Left ventricle myocardium inferior (tissue), 1 donor: ENCODE results near the gene HES7. TPM values are rescaled to one million over a fixed set of nuclear protein-coding genes. Genes with fewer than 3 reads are reported as not detected.
"Not testable (repeated sequence)": the region's sequence is repeated elsewhere in the genome, so short reads cannot be mapped to it uniquely, and the experiment has no call there.

Experiments used
- DNase-seq: peaks from one replicate; pipeline ENCODE4 v3.0.0-alpha.2; 2020
- H3K27ac ChIP-seq: fragments of 200-600 bp; replicated peaks from 2 replicates; pipeline ENCODE4 v1.8.0; 2021
- H3K27me3 ChIP-seq: fragments of 200-600 bp; 2 replicates; pipeline ENCODE4 v1.8.0; 2021; ENCODE audit warnings: low read depth
- H3K36me3 ChIP-seq: fragments of 200-600 bp; 2 replicates; pipeline ENCODE4 v1.8.0; 2021
- H3K4me1 ChIP-seq: fragments of 200-600 bp; 2 replicates; pipeline ENCODE4 v1.8.0; 2021
- H3K4me3 ChIP-seq: fragments of 200-600 bp; 2 replicates; pipeline ENCODE4 v1.8.0; 2021; ENCODE audit warnings: mild to moderate bottlenecking, moderate library complexity
- H3K9me3 ChIP-seq: fragments of 200-600 bp; replicated peaks from 2 replicates; pipeline ENCODE4 v1.8.0; 2021
- intact Hi-C: fragments of 100-400 bp; cut with micrococcal nuclease; formaldehyde crosslinking; loops from one replicate; pipeline ENCODE4 v1.11.0; 2022
- long read RNA-seq: library from polyadenylated mRNA; unstranded; transcript quantifications from one replicate; pipeline ENCODE4 v2.0.0, GENCODE V29; 2021
- total RNA-seq: library from RNA; stranded (reverse); fragmentation: NEBNext Ultra II Directional; extraction: Animal tissue kit (Norgen Biotek cat#: 25700); gene quantifications from one replicate; pipeline ENCODE4 v1.2.1, GENCODE V29; 2021
- TF ChIP-seq, protein P1 (sequence below): fragments of 200-600 bp; IDR thresholded peaks from 2 replicates; pipeline ENCODE4 v1.8.0; 2021; ENCODE audit warnings: antibody characterized with exemption, mild to moderate bottlenecking, borderline replicate concordance
- donor health status: DM: no; HTN: yes; CAD: no; lungs with severe emphysema.

HES7 gene
- not detected for total RNA-seq
- long read RNA-seq = 0 reads

DNA sequence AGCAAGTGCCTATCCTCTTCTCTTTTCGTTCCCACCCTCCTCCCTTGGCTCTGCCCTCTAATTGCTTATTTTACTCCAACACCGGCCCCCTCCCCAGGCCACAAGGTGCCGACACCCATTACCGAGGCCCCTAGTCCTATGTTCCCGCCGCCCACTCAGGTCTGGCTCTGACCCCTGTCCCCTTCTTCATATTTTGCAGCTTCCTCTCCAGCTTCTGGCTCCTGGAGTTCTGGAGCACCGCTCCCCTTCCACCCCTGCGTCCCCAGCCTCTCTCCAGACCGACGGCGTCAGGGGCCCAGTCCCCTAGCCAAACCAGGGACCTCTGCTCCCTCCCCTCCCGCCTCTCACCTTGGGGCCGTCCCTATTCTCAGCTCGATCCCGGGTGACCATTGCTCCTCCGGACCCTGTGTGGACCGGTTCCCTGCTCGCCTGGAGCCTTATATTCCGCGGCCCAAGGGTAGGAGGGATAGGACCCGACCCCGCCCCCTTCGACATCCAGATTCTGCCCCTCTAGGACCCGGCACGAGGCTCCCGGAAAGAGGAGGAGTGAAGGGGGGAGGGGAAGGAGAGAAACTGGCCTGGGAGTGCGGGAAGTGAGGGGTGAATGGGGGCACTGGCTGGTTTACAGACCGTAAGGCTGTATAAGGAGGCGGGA lies at the start of gene HES7:
TSS of gene HES7 (minus strand) at position 412 of the 655 bp plus-strand sequence. CDS start at position 390, 22 bp downstream.
- H3K27me3 ChIP-seq = peaks cover 35% of the 10 kb centered on the region

DNA sequence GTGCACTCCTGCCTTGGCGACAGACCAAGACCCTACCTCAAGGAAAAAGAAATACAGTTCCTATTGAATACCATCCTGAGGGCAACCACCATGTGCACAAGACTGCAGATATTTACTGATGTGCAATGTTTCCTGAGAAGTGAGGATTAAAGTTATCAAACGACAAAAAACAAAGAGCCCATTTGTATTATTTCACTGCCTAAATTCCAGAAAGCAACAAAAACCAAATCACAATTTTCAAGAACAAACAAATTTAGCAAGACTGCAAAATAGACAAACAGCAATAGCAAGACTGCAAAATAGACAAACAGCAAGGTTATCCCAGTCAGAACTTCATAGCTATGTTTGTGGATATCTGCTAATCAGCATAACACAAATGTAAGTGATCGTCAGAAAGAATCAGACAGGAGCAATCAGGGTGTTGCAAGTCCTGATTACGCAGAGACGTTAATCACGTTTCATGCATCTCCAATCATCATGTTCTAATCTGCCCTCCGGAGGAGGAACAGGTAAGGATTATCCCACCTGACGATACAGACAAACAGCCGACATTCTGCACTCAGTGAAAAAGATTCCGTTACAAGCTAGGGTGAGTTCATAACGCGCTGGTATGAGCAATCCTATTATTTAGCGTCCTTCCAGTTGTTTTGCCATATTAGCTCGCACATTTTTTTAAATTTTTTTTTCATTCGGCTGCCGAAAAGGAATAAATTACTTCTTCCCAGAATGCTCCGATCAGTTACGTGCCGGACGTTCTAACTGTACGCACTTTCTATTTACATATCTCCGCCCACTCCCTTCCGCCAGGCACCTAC lies 49.4 kb upstream of the HES7 start:
- H3K4me3 ChIP-seq = peak overlapping the region; percentile 64
- peak overlapping the region; percentile 94 for H3K27ac ChIP-seq
- H3K9me3 ChIP-seq = no peaks in the 10 kb centered on the region
- H3K4me1 ChIP-seq = peaks cover 45% of the 10 kb centered on the region
- DNase-seq = peak; percentile 67
- H3K36me3 ChIP-seq = no peaks in the 10 kb centered on the region
- H3K27me3 ChIP-seq = no peaks in the 10 kb centered on the region
- intact Hi-C loops = no loop called here
- TF ChIP-seq, protein P1, sequence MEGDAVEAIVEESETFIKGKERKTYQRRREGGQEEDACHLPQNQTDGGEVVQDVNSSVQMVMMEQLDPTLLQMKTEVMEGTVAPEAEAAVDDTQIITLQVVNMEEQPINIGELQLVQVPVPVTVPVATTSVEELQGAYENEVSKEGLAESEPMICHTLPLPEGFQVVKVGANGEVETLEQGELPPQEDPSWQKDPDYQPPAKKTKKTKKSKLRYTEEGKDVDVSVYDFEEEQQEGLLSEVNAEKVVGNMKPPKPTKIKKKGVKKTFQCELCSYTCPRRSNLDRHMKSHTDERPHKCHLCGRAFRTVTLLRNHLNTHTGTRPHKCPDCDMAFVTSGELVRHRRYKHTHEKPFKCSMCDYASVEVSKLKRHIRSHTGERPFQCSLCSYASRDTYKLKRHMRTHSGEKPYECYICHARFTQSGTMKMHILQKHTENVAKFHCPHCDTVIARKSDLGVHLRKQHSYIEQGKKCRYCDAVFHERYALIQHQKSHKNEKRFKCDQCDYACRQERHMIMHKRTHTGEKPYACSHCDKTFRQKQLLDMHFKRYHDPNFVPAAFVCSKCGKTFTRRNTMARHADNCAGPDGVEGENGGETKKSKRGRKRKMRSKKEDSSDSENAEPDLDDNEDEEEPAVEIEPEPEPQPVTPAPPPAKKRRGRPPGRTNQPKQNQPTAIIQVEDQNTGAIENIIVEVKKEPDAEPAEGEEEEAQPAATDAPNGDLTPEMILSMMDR = no peak

More for the DNA sequence above, at the start of gene HES7:
- TF ChIP-seq, protein P1 = no peak
- peaks cover 76% of the 10 kb centered on the region for H3K4me1 ChIP-seq
- no peaks in the 10 kb centered on the region for H3K36me3 ChIP-seq
- peak within 1 kb of the TSS; percentile 41 for H3K27ac ChIP-seq
- peak within 1 kb of the TSS; percentile 84 for H3K4me3 ChIP-seq
- no peak for DNase-seq
- intact Hi-C loops = loop anchor here (10.0 kb wide), 1 partner anchor 61 kb away; no protein-coding TSS in a partner anchor
- H3K9me3 ChIP-seq = no peaks in the 10 kb centered on the region

DNA sequence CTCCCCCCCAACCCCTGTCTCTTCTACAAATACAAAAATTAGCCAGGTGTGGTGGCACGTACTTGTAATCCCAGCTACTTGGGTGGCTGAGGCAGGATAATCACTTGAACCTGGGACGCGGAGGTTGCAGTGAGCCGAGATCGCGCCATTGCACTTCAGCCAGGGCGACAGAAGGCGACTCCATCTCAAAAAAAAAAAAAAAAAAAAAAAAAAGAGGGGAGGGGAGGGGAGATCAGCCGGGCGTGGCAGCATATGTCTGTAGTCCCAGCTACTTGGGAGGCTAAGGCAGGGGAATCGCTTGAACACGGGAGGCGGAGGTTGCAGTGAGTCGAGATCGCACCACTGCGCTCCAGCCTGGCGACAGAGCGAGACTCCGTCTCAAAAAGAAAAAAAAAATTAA lies 46.3 kb upstream of the HES7 start:
- H3K36me3 ChIP-seq, intact Hi-C loops, H3K4me3 ChIP-seq, H3K27me3 ChIP-seq, H3K9me3 ChIP-seq, H3K27ac ChIP-seq, DNase-seq: not testable (repeated sequence)
- peaks cover 27% of the 10 kb centered on the region for H3K4me1 ChIP-seq

DNA sequence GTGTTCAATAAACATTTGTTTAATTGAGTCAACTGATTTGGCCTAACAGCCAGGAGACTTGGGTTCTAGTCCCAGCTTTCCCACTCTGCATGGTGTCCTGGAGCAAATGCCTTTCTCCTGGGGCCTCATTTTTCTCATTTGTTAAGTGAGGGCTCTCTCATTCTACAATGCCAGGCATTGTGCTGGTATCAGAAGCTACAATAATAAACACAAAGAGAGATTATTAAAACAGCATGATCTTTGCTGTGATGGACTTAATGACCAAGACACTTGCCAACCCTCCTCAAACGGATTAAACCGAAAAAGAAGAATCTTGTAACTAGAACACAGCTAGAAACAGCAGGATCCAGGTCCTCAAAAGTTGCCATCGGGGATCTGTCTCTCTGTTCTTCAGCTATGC lies 43.6 kb upstream of the HES7 start:
- H3K9me3 ChIP-seq = no peaks in the 10 kb centered on the region
- H3K4me3 ChIP-seq = no peak overlapping the region
- no peaks in the 10 kb centered on the region for H3K27me3 ChIP-seq
- intact Hi-C loops = no loop called here
- H3K27ac ChIP-seq = no peak overlapping the region
- DNase-seq = no peak
- H3K4me1 ChIP-seq = peaks cover 27% of the 10 kb centered on the region
- no peaks in the 10 kb centered on the region for H3K36me3 ChIP-seq
- TF ChIP-seq, protein P1 = no peak

DNA sequence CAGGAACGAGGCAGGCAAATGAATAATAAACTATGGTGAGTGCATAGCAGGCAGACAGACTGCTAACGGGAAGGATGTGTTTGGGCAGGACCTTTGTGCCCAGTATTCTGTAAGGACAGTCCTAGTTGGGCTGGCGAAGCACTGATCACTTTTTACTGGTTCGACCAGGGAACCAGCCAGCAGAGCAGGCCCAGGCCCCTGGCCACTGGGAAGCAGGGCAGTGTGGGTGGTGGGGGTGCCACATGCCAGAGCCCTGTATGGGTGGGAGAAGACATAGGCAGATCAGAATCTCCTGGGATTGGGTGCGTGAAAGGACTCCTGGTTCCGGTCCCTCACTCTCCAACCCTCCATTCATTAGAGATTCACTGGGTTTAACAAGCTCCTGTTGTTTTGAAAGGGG lies 42.8 kb upstream of the HES7 start:
- Histone ChIP-seq H3K27ac (no peak overlapping the region), H3K9me3 (no peaks in the 10 kb centered on the region), H3K27me3 (no peaks in the 10 kb centered on the region), H3K4me1 (peaks cover 33% of the 10 kb centered on the region), H3K36me3 (peaks cover 2% of the 10 kb centered on the region), H3K4me3 (no peak overlapping the region)
- intact Hi-C loops = no loop called here
- TF ChIP-seq, protein P1 = no peak
- DNase-seq = no peak

DNA sequence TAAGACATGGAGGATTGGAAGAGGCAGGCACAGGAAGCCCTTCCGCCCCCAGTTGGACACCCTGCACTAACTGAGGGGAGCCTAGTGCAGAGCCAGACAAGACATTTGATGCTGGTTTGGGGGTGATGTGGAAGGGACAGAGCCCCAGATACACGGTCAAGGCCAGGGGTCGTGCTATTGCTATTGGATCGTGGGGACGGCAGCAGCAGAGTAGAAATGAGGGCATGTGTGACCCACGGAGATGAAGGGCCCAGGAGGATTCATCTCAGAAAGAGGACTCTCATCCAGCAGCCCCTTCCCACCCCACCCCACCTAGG lies 40.9 kb upstream of the HES7 start:
- TF ChIP-seq, protein P1 = no peak
- H3K27me3 ChIP-seq = no peaks in the 10 kb centered on the region
- H3K4me3 ChIP-seq = peak overlapping the region; percentile 95
- DNase-seq = peak; percentile 12
- H3K4me1 ChIP-seq = peaks cover 52% of the 10 kb centered on the region
- H3K36me3 ChIP-seq = peaks cover 18% of the 10 kb centered on the region
- H3K9me3 ChIP-seq = no peaks in the 10 kb centered on the region
- peak overlapping the region; percentile 100 for H3K27ac ChIP-seq
- intact Hi-C loops = no loop called here
